Measurements from ENCODE around the gene ANGEL1. TPM values are rescaled to one million over a fixed set of nuclear protein-coding genes. Genes with fewer than 3 reads are reported as not detected.

Gene ANGEL1
- total and polyA plus RNA-seq, 2 experiments from 2014 or later = 5.3 to 31.6 TPM

GRCh38 chr14:76834241-76834661 lies 21.6 kb upstream of the ANGEL1 start:
- Histone ChIP-seq H4K20me1 (replicated peaks; ENCODE audit: insufficient read depth) (no peaks in the 10 kb centered on the region), H3K79me2 (replicated peaks; ENCODE audit: insufficient read depth) (no peaks in the 10 kb centered on the region), H3K27me3 (ENCODE audit: insufficient read depth) (no peaks in the 10 kb centered on the region), H3F3A (replicated peaks; ENCODE audit: low read depth) (no peaks in the 10 kb centered on the region), H3K9me2 (ENCODE audit: insufficient read depth) (no peaks in the 10 kb centered on the region; the same call in 1 of the 2 replicates), H3K4me2 (no peak overlapping the region), H3K4me1 (ENCODE audit: insufficient read depth) (peaks cover 8% of the 10 kb centered on the region), H3K4me3 (no peak overlapping the region), H2AFZ (no peak overlapping the region), H3K27ac (ENCODE audit: low read depth) (no peak overlapping the region), H3K36me3 (ENCODE audit: insufficient read depth) (no peaks in the 10 kb centered on the region)
- H3K36me3 Mint-ChIP-seq (ENCODE audit: low read depth) = no peaks in the 10 kb centered on the region
- H3K27ac Mint-ChIP-seq = no peak overlapping the region
- H3K27me3 Mint-ChIP-seq (ENCODE audit: insufficient read depth, low read depth, poor library complexity) = no peaks in the 10 kb centered on the region
- H3K4me3 Mint-ChIP-seq = no peak overlapping the region
- ATAC-seq (no peak), DNase-seq (ENCODE audit: low spot score) (no peak)
- peaks cover 11% of the 10 kb centered on the region for H3K4me1 Mint-ChIP-seq
- no peaks in the 10 kb centered on the region for H3K9me3 Mint-ChIP-seq
- no peak for TF ChIP-seq POLR2AphosphoS5 (IDR thresholded peaks at IDR 0.05; ENCODE audit: low read depth)
- TF ChIP-seq ETS1 (IDR thresholded peaks at IDR 0.05) = no peak
- no peak for TF ChIP-seq ZNF462 (CRISPR knock-in tag; IDR thresholded peaks at IDR 0.05)
- no peak for TF ChIP-seq CTCF (conservative IDR thresholded peaks at IDR 0.05; ENCODE audit: low read depth in 2 of 2)
- no peak for TF ChIP-seq ZNF114 (CRISPR knock-in tag; IDR thresholded peaks at IDR 0.05)
- no peak for TF ChIP-seq STAT1 (IDR thresholded peaks at IDR 0.05; ENCODE audit: unreplicated experiment)
- TF ChIP-seq EZH2 (IDR thresholded peaks at IDR 0.05; ENCODE audit: low read depth, unreplicated experiment) = no peak
- no peak for TF ChIP-seq CREB1 (CRISPR knock-in tag; IDR thresholded peaks at IDR 0.05; ENCODE audit: low read depth)
- TF ChIP-seq NANOG (IDR thresholded peaks at IDR 0.05; ENCODE audit: borderline replicate concordance) = no peak
- no peak for TF ChIP-seq JUNB (IDR thresholded peaks at IDR 0.05; ENCODE audit: unreplicated experiment)
- no peak for TF ChIP-seq EZH2phosphoT487 (IDR thresholded peaks at IDR 0.05; ENCODE audit: unreplicated experiment)
- TF ChIP-seq ZNF331 (CRISPR knock-in tag; IDR thresholded peaks at IDR 0.05; ENCODE audit: low read depth) = no peak
- no peak for TF ChIP-seq REST (IDR thresholded peaks at IDR 0.05; ENCODE audit: unreplicated experiment)
